Upper lobe of left lung (tissue), 6 donors: Measurements from ENCODE around the gene C11orf65. TPM values are rescaled to one million over a fixed set of nuclear protein-coding genes. Genes with fewer than 3 reads are reported as not detected.
A peak's percentile ranks its signal among the peaks of the same experiment; 100 is the strongest.

Source experiments
- ATAC-seq, 2 donors: fragments of 200-7000 bp; cut with Tn5 transposase; one replicate each; pipeline ENCODE4 v1.9.1; 2022; ENCODE audit warnings: mild to moderate bottlenecking in 2 of 2, moderate library complexity in 2 of 2; ENCODE audit not compliant: low FRiP score in 2 of 2
- DNase-seq, 2 donors: peaks; one replicate each; pipeline ENCODE4 v3.0.0-alpha.2; 2019 to 2020
- H3K27ac ChIP-seq, 4 donors: fragments of 200-600 bp; sonication (generic); one replicate each; pipeline ENCODE4 v1.5.1; 2016 to 2019
- H3K27me3 ChIP-seq, 4 donors: fragments of 200-600 bp; sonication (generic); one replicate each; pipeline ENCODE4 v1.5.1; 2017 to 2019
- H3K36me3 ChIP-seq, 4 donors: fragments of 200-600 bp; sonication (generic); one replicate each; pipeline ENCODE4 v1.5.1; 2016 to 2019
- H3K4me1 ChIP-seq, 4 donors: fragments of 200-600 bp; sonication (generic); one replicate each; pipeline ENCODE4 v1.5.1; 2018 to 2019
- H3K4me3 ChIP-seq, 4 donors: fragments of 200-600 bp; sonication (generic); one replicate each; pipeline ENCODE4 v1.5.1; 2017 to 2019; ENCODE audit warnings: mild to moderate bottlenecking in 2 of 4, moderate library complexity in 1 of 4
- H3K9me3 ChIP-seq, 4 donors: fragments of 200-600 bp; sonication (generic); one replicate each; pipeline ENCODE4 v1.5.1; 2018 to 2019
- EP300 ChIP-seq, 4 donors: sonication (generic); formaldehyde crosslinking; IDR thresholded peaks; one replicate each; pipeline ENCODE4 v1.5.1; 2017; ENCODE audit warnings: antibody characterized with exemption in 4 of 4, control low read depth in 2 of 4
- POLR2A ChIP-seq, 4 donors: fragments of 450-650 bp; IDR thresholded peaks; one replicate each; pipeline ENCODE4 v1.5.1; 2016 to 2017; ENCODE audit warnings: antibody characterized with exemption in 4 of 4, mild to moderate bottlenecking in 2 of 4
- POLR2AphosphoS5 ChIP-seq, 2 donors: sonication (generic); formaldehyde crosslinking; IDR thresholded peaks; one replicate each; pipeline ENCODE4 v1.5.1; 2017; ENCODE audit warnings: antibody characterized with exemption in 2 of 2
- WGBS, 2 donors: methylation state at CpG; one replicate each; pipeline ENCODE4 v1.1.5; 2017 to 2018; 5-methylcytosine and 5-hydroxymethylcytosine counted together
- total RNA-seq, 6 donors: library from RNA; depleted of rRNA in 4 of 6; stranded (reverse); fragments of >200 nt in 4 of 6; gene quantifications; one replicate each; pipeline versions ENCODE4 v1.1.0 to v1.2.1, GENCODE V29; 2016 to 2021
- TF ChIP-seq, protein P1 (sequence below), 6 experiments: fragments of 450-650 bp in 4 of 6; fragments of 200-600 bp in 2 of 6; sonication (generic) in 2 of 6; IDR thresholded peaks; one replicate each; pipeline ENCODE4 v1.5.1; 2016 to 2019; ENCODE audit warnings: antibody characterized with exemption in 6 of 6
- donor health status: DM: no; HTN: no; CAD: no; lungs with moderate emphysema.
- donor health status: DM: no; HTN: yes; CAD: no; lungs with severe emphysema.

The C11orf65 gene
- total RNA-seq, 6 donors from 2014 or later: 0.17 to 2.3 (median 1.1) TPM; not detected in 1

DNA sequence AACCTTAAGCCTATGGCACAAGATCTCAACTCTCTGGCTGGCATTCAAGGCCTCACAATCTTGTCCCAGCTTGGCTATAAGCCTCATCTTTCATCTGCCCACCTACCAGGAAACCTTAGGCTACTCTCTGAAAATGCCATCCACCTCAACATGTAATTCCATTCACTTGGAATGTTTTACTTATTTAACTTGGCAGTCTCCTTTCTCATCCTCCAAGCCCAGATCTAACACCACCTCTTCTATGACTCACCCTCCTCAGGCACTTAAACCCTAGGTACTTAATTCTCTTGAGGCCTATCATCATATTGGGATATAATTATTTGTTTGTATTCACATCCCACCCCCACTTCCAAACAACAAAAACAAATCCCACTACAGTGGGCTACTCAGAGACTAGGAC is 15.8 kb upstream of the C11orf65 start:
- DNase-seq (no peak), ATAC-seq (no peak)
- Histone ChIP-seq H3K36me3 (peaks cover 3 to 53% (median 9%) of the 10 kb centered on the region in 4 donors), H3K27me3 (no peaks in the 10 kb centered on the region), H3K4me3 (no peak overlapping the region), H3K9me3 (no peaks in the 10 kb centered on the region), H3K27ac (no peak overlapping the region), H3K4me1 (no peaks in the 10 kb centered on the region)
- TF ChIP-seq POLR2A (IDR thresholded peaks at IDR 0.05) (no peak), POLR2AphosphoS5 (IDR thresholded peaks at IDR 0.05) (no peak), EP300 (IDR thresholded peaks at IDR 0.05) (no peak)
- TF ChIP-seq, protein P1, sequence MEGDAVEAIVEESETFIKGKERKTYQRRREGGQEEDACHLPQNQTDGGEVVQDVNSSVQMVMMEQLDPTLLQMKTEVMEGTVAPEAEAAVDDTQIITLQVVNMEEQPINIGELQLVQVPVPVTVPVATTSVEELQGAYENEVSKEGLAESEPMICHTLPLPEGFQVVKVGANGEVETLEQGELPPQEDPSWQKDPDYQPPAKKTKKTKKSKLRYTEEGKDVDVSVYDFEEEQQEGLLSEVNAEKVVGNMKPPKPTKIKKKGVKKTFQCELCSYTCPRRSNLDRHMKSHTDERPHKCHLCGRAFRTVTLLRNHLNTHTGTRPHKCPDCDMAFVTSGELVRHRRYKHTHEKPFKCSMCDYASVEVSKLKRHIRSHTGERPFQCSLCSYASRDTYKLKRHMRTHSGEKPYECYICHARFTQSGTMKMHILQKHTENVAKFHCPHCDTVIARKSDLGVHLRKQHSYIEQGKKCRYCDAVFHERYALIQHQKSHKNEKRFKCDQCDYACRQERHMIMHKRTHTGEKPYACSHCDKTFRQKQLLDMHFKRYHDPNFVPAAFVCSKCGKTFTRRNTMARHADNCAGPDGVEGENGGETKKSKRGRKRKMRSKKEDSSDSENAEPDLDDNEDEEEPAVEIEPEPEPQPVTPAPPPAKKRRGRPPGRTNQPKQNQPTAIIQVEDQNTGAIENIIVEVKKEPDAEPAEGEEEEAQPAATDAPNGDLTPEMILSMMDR (IDR thresholded peaks at IDR 0.05): no peak

DNA sequence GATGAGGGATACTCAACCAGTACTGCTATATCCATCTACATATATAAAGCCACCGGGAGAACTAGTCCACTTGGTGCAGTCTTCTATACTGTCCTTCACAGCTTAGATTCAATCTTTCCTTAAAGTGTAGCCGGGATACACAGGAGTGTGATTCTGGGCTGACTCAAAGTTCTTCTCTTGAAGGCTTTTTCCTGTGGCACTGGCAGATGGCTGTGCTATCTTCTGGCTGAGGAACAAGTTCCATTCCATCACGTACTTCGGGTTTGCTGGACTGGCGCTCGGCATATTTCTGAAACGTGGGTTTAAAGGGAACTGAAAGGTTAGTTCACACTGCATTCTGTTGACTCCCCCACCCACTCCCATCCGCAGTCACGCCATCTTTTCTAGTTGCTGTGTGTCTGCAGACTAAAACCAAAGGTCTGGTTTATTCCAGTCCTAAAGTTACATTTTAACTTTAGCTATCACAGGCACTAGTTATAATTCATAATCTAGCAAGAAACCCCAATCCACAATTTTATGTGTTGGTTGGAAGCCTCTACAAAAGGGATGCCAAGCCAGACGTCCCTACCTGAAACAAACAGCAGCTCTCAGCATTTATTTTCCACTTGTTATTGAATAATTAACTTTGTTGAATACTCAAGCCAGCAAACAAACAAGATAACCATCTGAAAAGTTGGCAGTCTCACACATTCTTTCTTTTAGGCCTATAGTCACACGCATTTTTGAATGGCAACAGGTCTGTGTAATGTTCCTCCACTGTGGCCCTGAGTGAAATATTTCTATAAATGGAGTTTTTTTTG is 7.5 kb upstream of the C11orf65 start:
- 87 to 90% methylated on average over 11 of the region's 11 CpGs for WGBS, 2 donors
- TF ChIP-seq EP300 (IDR thresholded peaks at IDR 0.05) (no peak), POLR2A (IDR thresholded peaks at IDR 0.05) (no peak), POLR2AphosphoS5 (IDR thresholded peaks at IDR 0.05) (no peak)
- TF ChIP-seq, protein P1 (IDR thresholded peaks at IDR 0.05): no peak
- no peak overlapping the region for H3K27ac ChIP-seq
- no peak overlapping the region for H3K4me3 ChIP-seq
- ATAC-seq (no peak), DNase-seq (no peak)
- peaks cover 0 to 56% (median 16%) of the 10 kb centered on the region in 4 donors for H3K36me3 ChIP-seq
- H3K27me3 ChIP-seq: no peaks in the 10 kb centered on the region
- no peaks in the 10 kb centered on the region for H3K9me3 ChIP-seq
- H3K4me1 ChIP-seq: no peaks in the 10 kb centered on the region

DNA sequence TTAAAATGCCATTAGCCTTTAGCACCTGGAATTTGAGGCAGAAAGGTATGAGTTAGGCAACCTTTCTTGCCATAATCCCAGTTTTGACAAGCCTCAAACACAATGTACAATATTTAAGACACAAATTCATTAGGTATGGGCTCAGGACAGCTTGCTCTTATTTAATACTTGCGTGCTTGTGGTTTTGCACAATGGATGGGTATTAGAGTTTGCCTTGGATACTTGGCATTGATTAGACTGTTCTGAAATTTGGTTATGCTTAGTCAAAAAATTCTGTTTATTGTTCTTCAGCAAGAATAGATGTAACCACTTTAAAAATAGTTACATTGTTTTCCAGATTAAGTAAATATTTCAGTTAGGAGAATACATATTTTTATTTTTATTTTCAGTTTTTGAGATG is 5.4 kb upstream of the C11orf65 start:
- DNase-seq (no peak), ATAC-seq (no peak)
- Histone ChIP-seq H3K4me3 (no peak overlapping the region), H3K27ac (no peak overlapping the region), H3K9me3 (no peaks in the 10 kb centered on the region), H3K36me3 (peaks cover 0 to 43% (median 15%) of the 10 kb centered on the region in 4 donors), H3K4me1 (peaks cover 0 to 3% (median under 1%) of the 10 kb centered on the region in 4 donors), H3K27me3 (no peaks in the 10 kb centered on the region)
- WGBS, 2 donors: 96 to 97% methylated on average over 1 of the region's 1 CpG
- TF ChIP-seq POLR2AphosphoS5 (IDR thresholded peaks at IDR 0.05) (no peak), EP300 (IDR thresholded peaks at IDR 0.05) (no peak), POLR2A (IDR thresholded peaks at IDR 0.05) (no peak)
- TF ChIP-seq, protein P1 (IDR thresholded peaks at IDR 0.05): no peak

DNA sequence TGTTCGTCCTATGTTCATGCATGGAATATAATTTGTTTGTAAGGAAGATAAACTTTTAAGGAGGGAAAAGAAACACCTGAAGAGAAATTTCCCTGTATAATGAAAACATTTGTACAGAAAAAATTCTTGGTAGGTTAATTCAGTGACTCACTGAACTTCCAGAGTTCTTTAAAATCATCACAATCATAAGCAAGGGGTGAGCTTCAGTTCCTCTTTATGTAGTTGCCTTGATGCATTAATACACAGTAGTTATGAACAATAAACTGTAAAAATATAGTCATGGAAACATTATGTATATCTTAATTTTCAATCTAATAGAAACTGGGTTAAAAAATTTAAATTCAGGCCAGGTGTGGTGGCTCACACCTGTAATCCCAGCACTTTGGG is 1.1 kb upstream of the C11orf65 start:
- H3K27ac ChIP-seq: peak overlapping the region in 2 of 4 donors; percentile 96 to 99
- 67% methylated on average over 1 of the region's 1 CpG for WGBS, 2 donors
- ATAC-seq (no peak), DNase-seq (no peak)
- no peaks in the 10 kb centered on the region for H3K9me3 ChIP-seq
- H3K4me1 ChIP-seq: peaks cover 0 to 9% (median 4%) of the 10 kb centered on the region in 4 donors
- H3K36me3 ChIP-seq: peaks cover 0 to 4% (median 1%) of the 10 kb centered on the region in 4 donors
- TF ChIP-seq POLR2A (IDR thresholded peaks at IDR 0.05) (no peak), POLR2AphosphoS5 (IDR thresholded peaks at IDR 0.05) (no peak), EP300 (IDR thresholded peaks at IDR 0.05) (no peak)
- TF ChIP-seq, protein P1 (IDR thresholded peaks at IDR 0.05): no peak
- no peaks in the 10 kb centered on the region for H3K27me3 ChIP-seq
- H3K4me3 ChIP-seq: no peak overlapping the region
